Measurements from ENCODE around the gene CYP4B1. TPM values are rescaled to one million over a fixed set of nuclear protein-coding genes. Genes with fewer than 3 reads are reported as not detected.

CYP4B1 gene
- total and polyA plus RNA-seq, 4 donors, result 0.18 to 0.59 (median 0.18) TPM; not detected in 1

GRCh38 chr1:46809071-46809470 lies 10.2 kb downstream of the CYP4B1 start:
- H3K27ac ChIP-seq (ENCODE audit: low read depth in 1 of 2, low read length in 2 of 2), result no peak overlapping the region

More at GRCh38 chr1:46809071-46809470, 10.2 kb downstream of the CYP4B1 start:
- Histone ChIP-seq H3K4me3 (ENCODE audit: low read depth in 1 of 3, low read length in 3 of 3) (no peak overlapping the region), H3K4me1 (ENCODE audit: control insufficient read depth in 4 of 4, insufficient read depth in 4 of 4, low read length in 3 of 4) (no peaks in the 10 kb centered on the region), H3K27me3 (ENCODE audit: control insufficient read depth in 4 of 4, insufficient read depth in 4 of 4, low read length in 3 of 4) (no peaks in the 10 kb centered on the region), H3K9me3 (ENCODE audit: control insufficient read depth in 4 of 4, low read length in 3 of 4) (no peaks in the 10 kb centered on the region), H3K36me3 (ENCODE audit: control insufficient read depth in 4 of 4, insufficient read depth in 3 of 4, low read depth in 1 of 4, low read length in 3 of 4) (no peaks in the 10 kb centered on the region), H3K9ac (ENCODE audit: low read depth in 1 of 2, low read length in 2 of 2) (no peak overlapping the region)
- WGBS, result 96% methylated on average over 1 of the region's 1 CpG
- DNase-seq (ENCODE audit: low spot score), result no peak
- no peak for TF ChIP-seq FOXA2 (IDR thresholded peaks at IDR 0.05)
- TF ChIP-seq FOXA1 (IDR thresholded peaks at IDR 0.05), result no peak
- TF ChIP-seq TAF1 (conservative IDR thresholded peaks at IDR 0.05), result no peak
- no peak for TF ChIP-seq SP1 (IDR thresholded peaks at IDR 0.05)
- no peak for TF ChIP-seq JUND (IDR thresholded peaks at IDR 0.05)
- no peak for TF ChIP-seq MAX (IDR thresholded peaks at IDR 0.05)
- TF ChIP-seq REST (IDR thresholded peaks at IDR 0.05), result no peak
- no peak for TF ChIP-seq ATF3 (IDR thresholded peaks at IDR 0.05)
- TF ChIP-seq NR2F2 (IDR thresholded peaks at IDR 0.05), result no peak
- no peak for TF ChIP-seq HNF4G (IDR thresholded peaks at IDR 0.05)
- TF ChIP-seq HNF4A (conservative IDR thresholded peaks at IDR 0.05), result no peak
- TF ChIP-seq YY1 (IDR thresholded peaks at IDR 0.05), result no peak
- no peak for TF ChIP-seq ZBTB33 (IDR thresholded peaks at IDR 0.05)
- TF ChIP-seq RXRA (IDR thresholded peaks at IDR 0.05), result no peak
- no peak for TF ChIP-seq GABPA (IDR thresholded peaks at IDR 0.05 in 1 of 2, conservative IDR thresholded peaks at IDR 0.05 in 1 of 2)
- TF ChIP-seq RAD21 (IDR thresholded peaks at IDR 0.05), result no peak
- no peak for TF ChIP-seq EGR1 (IDR thresholded peaks at IDR 0.05; ENCODE audit: low read depth in 2 of 2)
- TF ChIP-seq CTCF (IDR thresholded peaks at IDR 0.05; ENCODE audit: low read depth, low read length, missing input control), result no peak

All from liver (tissue), 9 donors.